ENCODE data around the gene MICU2.

GRCh38 chr13:21596722-21597121, 7.2 kb downstream of the MICU2 start:
- TF ChIP-seq REST (IDR thresholded peaks at IDR 0.05; ENCODE audit: insufficient read depth in 1 of 2, low read depth in 2 of 2, low read length in 1 of 2) (no peak), CTCF (IDR thresholded peaks at IDR 0.05) (no peak), SIN3A (IDR thresholded peaks at IDR 0.05; ENCODE audit: borderline replicate concordance, insufficient read depth, low read depth, low read length) (no peak)
